G401.6 (cell line): ENCODE data around the gene SLC47A2.

Source experiments
- FAIRE-seq: peaks from 2 replicates; lab custom pipeline; 2012; peaks lifted over from hg19 to GRCh38; lab: Jason Lieb, UNC

The SLC47A2 gene

DNA sequence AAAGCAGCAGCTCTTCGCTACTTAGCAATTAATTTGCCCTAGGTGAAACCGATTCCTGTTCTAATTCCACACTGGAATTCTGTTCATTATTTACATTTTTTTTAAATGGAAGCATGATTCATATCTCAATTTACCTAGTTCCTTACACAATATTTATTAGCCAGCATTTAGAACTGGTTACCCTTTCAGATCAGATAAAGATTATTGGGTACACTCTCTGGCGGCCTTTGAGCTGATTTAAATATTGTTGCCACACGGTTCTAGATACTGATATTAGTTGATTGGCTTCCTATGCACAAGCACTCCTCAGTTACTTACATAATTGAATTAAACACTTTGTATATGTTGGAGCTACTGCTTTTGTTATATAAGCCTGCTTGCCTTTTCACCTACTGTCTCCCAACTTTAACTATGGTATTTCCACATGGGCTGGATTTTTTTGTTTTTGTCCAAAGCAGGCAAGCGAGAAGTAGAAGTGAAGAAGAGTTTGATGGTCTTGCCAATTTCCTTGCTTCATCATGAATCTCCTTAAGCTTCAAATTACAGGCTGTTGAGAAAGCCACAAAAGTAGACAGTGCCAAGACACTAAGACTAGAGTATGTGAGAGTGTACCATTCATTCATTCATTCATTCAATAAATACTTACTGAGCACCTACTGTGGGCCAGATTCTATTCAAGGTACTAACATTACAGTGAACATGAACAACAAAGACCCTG lies 71.7 kb downstream of the SLC47A2 start:
- no peak for FAIRE-seq

DNA sequence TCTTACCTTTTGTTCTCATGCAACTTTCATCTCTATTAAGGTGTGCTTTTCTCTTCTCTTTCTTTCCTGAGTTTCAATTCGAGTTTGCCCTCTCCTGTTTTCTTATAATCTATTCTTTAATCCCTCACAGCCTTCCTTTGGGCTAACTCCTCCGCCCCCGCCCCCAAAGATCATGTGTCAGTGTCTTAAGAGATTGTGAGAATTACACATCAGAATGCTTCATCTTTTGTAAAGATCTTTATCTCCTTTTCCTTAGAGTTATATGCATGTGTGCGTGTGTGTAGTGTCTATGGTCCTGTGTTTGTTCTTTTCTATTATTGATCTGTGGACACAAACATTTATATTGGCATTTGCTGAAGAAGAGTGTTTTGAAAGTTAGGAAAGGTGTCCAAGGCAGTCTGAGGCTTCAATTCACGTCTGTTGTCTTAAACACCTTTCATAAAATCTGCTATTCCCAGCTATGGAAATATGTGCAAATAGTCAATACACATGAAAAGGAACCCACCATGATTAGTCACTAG lies 74.0 kb downstream of the SLC47A2 start:
- no peak for FAIRE-seq

GRCh38 chr17:19641687-19642372 lies 74.6 kb downstream of the SLC47A2 start:
- FAIRE-seq, result peak; percentile 63

DNA sequence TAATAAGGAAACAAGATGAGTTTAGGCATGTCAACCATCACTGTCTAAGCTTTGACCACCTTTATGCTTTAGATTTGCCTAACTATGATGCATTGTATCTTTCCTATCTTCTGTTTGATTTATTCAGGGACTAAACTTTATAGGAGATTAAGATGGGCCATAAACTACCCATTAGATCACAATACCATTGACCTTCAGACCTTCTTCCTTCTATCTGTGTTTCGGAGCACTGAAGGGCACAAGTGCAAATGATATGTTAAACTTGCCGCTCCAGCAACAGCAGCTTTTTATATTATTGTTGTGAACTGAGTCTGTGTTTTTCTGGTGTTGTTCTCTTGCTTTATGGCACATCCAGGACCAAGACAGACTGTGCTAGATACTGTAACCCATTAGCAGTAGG lies 84.5 kb downstream of the SLC47A2 start:
- FAIRE-seq, result no peak

DNA sequence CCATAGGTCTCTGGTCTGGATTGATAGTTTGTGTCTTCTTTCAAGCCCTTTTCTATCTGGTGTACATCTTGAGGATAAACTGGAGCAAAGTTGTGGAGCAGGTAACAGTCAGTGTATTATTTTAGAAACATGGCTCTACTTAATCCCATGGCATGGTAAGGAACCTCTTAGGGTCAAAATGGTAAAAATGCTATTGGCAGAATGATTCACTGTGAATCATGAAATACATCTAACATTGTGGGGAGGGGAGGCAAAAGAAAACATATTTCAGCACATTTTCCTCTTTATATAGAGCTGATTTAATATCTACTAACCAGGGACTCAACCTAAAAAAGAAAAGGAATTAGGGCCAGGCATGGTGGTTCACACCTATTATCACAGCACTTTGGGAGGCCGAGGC lies 85.7 kb downstream of the SLC47A2 start:
- no peak for FAIRE-seq

DNA sequence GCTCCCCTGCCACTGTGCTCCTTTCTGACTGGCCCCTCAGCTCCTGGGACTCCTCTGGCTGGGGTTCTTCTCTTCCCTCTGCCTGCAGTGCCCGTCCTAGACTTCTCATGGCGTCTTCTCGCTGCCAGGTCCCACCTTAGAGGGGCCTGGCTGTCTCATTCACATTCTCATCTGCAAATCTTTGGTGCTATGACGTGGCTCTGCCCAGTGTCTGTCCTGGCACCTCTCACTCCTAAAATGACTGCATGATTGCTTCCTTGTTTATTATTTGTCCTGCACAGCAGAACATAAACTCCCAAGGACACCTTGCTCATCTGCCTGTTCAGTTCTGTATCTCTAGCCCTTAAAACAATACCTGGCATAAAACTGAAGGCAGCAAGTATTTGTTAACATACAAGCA lies 86.3 kb downstream of the SLC47A2 start:
- no peak for FAIRE-seq

- no peak for FAIRE-seq
Observed at GRCh38 chr17:19629449-19629848, 86.9 kb downstream of the SLC47A2 start.
